ENCODE data around the gene TRIM40. TPM values are rescaled to one million over a fixed set of nuclear protein-coding genes. Genes with fewer than 3 reads are reported as not detected.
A peak's percentile ranks its signal among the peaks of the same experiment; 100 is the strongest.

Gene TRIM40, protein sequence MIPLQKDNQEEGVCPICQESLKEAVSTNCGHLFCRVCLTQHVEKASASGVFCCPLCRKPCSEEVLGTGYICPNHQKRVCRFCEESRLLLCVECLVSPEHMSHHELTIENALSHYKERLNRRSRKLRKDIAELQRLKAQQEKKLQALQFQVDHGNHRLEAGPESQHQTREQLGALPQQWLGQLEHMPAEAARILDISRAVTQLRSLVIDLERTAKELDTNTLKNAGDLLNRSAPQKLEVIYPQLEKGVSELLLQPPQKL
- total RNA-seq (not detected), polyA plus RNA-seq (not detected)

DNA sequence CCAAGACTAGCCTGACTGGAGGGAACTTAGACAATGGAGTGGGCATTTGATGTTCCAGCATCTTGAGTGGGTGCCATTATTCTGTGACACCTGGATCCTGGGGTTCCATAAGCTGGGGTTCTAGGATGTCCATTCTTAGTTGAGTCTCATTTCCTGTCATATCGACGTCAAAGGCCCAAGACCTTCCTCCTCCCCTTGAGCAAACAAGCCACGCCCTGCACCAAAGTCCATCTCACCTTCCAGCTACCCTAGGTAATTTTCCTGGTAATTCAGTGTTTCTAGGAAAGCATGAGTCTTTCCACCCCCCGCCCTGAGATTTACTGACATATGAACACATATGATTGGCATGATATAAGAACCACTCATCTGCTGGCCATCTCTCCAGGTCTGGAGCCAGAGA lies at the start of gene TRIM40:
Gene TRIM40 (plus strand): TSS at position 384 of the 400 bp plus-strand sequence. CDS start 897 bp downstream, outside the sequence.
- Mint-ChIP-seq H3K27me3 (peaks cover 16 to 55% of the 10 kb centered on the region in 2 donors), H3K4me3 (no peak within 1 kb of the TSS), H3K36me3 (no peaks in the 10 kb centered on the region), H3K9me3 (no peaks in the 10 kb centered on the region), H3K27ac (no peak within 1 kb of the TSS), H3K4me1 (peaks cover 3 to 4% (median 3%) of the 10 kb centered on the region in 3 donors)
- H3K9me3 ChIP-seq (ENCODE audit: low read length): no peaks in the 10 kb centered on the region
- peaks cover 8% of the 10 kb centered on the region for H3K27me3 ChIP-seq (ENCODE audit: insufficient read depth, low read length, poor library complexity, severe bottlenecking)
- ChIA-PET CTCF (interaction anchor here (9.2 kb wide), 1 partner anchor 31 kb away, joined by 182 read pairs; no protein-coding TSS in a partner anchor), POLR2A (no interaction called here)
- no peak within 1 kb of the TSS for H3K27ac ChIP-seq (ENCODE audit: low read depth, low read length)
- no peak for DNase-seq
- no peak within 1 kb of the TSS for H3K4me3 ChIP-seq (ENCODE audit: low read length)
- H3K36me3 ChIP-seq (ENCODE audit: insufficient read depth, low read length): no peaks in the 10 kb centered on the region
- H3K4me1 ChIP-seq (ENCODE audit: insufficient read depth, low read length): peaks cover 4% of the 10 kb centered on the region

DNA sequence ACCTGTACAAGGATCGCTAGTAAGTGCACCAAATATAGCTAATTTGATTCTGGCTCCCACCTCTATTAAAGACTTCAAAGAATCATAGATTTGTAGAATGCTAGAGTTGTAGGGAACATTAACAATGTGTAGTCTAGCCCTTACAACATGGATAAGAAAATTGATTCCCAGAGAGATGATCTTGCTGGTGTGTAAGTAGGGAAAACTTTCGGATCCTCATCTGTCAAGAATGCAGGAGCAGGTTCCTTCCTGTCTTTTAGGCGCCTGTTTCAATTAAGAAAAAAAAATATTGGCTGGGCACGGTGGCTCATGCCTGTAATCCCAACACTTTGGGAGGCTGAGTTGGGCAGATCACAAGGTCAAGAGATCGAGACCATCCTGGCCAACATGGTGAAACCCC lies 48.1 kb upstream of the TRIM40 start:
- Mint-ChIP-seq H3K4me1 (no peaks in the 10 kb centered on the region), H3K4me3 (no peak overlapping the region), H3K36me3 (peaks cover 0 to 6% (median 2%) of the 10 kb centered on the region in 3 donors), H3K27ac (no peak overlapping the region), H3K27me3 (peaks cover 31 to 67% of the 10 kb centered on the region in 2 donors), H3K9me3 (peaks cover 0 to 2% (median 0%) of the 10 kb centered on the region in 5 donors)
- H3K4me3 ChIP-seq (ENCODE audit: low read length): no peak overlapping the region
- no peaks in the 10 kb centered on the region for H3K4me1 ChIP-seq (ENCODE audit: insufficient read depth, low read length)
- ChIA-PET POLR2A (interaction anchor here (0.9 kb wide), 1 partner anchor 22 kb away, joined by 3 read pairs; no protein-coding TSS in a partner anchor), CTCF (interaction anchor here (1.4 kb wide), 1 partner anchor 44 kb away, joined by 8 read pairs; no protein-coding TSS in a partner anchor)
- H3K27me3 ChIP-seq (ENCODE audit: insufficient read depth, low read length, poor library complexity, severe bottlenecking): peaks cover 7% of the 10 kb centered on the region
- H3K36me3 ChIP-seq (ENCODE audit: insufficient read depth, low read length): no peaks in the 10 kb centered on the region
- H3K9me3 ChIP-seq (ENCODE audit: low read length): no peaks in the 10 kb centered on the region
- DNase-seq: no peak
- no peak overlapping the region for H3K27ac ChIP-seq (ENCODE audit: low read depth, low read length)

DNA sequence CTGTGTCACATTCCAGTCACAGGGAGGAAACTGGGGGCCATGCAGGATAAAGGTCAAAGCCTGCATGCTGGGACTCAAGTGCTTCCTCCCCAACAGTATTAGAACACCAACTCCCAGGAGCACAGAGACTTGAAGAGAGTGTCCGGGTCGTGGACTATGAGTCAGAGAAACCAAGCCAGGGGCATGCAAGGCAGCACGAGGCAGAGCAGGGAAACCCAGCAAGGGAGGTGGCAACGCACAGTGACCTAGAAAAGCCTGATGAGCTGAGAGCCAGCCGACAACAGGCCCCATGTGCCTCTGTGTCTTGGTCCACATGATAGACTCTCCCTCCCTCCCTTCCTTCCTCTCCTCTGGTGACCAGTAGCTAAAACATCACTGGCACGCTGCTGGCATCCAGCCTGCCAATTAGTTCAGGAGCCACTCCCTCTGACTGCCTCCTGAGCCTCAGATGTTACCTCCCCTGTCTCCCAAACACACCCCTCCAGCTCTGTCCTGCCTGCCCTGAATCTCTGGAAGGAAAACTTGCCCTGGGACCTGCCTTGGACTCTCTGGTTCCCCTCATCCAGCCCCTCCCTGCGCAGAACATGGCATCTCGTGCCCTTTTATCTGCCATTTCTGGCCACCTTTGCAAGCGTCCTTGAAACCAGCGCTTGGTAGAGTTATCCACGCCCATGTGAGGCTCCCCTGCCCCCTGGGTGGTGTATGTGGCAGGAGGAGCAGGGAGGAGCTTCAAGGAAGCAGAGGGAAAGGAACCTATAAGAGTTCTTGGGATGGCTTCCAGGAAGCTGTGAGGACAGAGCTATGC lies 44.2 kb upstream of the TRIM40 start:
- Mint-ChIP-seq H3K4me1 (no peaks in the 10 kb centered on the region), H3K27me3 (peaks cover 46 to 90% of the 10 kb centered on the region in 2 donors), H3K36me3 (peaks cover 0 to 6% (median 2%) of the 10 kb centered on the region in 3 donors), H3K4me3 (no peak overlapping the region), H3K27ac (peak overlapping the region in 1 of 8 donors; percentile 77), H3K9me3 (no peaks in the 10 kb centered on the region)
- Histone ChIP-seq H3K36me3 (ENCODE audit: insufficient read depth, low read length) (no peaks in the 10 kb centered on the region), H3K27ac (ENCODE audit: low read depth, low read length) (no peak overlapping the region), H3K4me3 (ENCODE audit: low read length) (no peak overlapping the region), H3K27me3 (ENCODE audit: insufficient read depth, low read length, poor library complexity, severe bottlenecking) (peaks cover 7% of the 10 kb centered on the region), H3K4me1 (ENCODE audit: insufficient read depth, low read length) (no peaks in the 10 kb centered on the region), H3K9me3 (ENCODE audit: low read length) (no peaks in the 10 kb centered on the region)
- no peak for DNase-seq
- ChIA-PET CTCF (interaction anchor here (2.2 kb wide), 1 partner anchor 11 kb away, joined by 6 read pairs; no protein-coding TSS in a partner anchor), POLR2A (no interaction called here)

DNA sequence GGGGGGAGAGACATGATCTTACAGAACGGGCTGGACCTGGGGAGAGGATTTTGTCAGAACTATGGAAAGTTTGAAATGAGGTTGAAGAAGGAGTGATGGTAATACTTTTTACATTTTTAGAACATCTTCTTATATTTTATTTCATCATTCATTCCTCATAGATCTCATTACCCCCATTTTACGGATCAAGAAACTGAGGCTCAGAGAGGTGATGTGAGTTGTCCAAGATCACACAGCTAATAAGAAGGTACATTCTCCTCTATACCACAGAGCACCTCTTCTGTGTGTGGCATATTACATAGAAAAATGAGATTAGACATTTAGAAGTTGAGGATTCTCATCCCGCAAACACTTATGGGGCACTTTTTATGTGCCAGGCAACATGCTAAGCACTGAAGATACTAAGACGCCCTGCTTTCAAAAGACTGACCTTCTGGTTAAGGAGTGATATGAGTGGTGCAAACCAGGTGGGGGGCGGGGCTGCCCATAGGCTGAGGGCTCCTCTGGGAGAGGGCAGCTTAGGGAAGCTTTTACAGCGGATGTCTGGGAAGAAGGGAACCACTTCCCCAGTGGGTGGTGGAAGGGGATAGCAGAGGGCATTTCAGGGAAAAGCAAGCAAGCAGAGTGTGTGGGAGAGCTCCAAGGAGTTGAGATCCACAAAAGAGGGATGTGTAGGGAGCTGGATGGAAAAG lies 42.9 kb upstream of the TRIM40 start:
- POLR2A ChIA-PET: no interaction called here
- Histone ChIP-seq H3K27me3 (ENCODE audit: insufficient read depth, low read length, poor library complexity, severe bottlenecking) (peaks cover 11% of the 10 kb centered on the region), H3K36me3 (ENCODE audit: insufficient read depth, low read length) (no peaks in the 10 kb centered on the region), H3K4me1 (ENCODE audit: insufficient read depth, low read length) (peaks cover 6% of the 10 kb centered on the region), H3K27ac (ENCODE audit: low read depth, low read length) (no peak overlapping the region), H3K9me3 (ENCODE audit: low read length) (no peaks in the 10 kb centered on the region), H3K4me3 (ENCODE audit: low read length) (no peak overlapping the region)
- H3K4me3 Mint-ChIP-seq: no peak overlapping the region
- no peak for DNase-seq
- H3K36me3 Mint-ChIP-seq: peaks cover 0 to 2% (median 0%) of the 10 kb centered on the region in 3 donors
- CTCF ChIA-PET: interaction anchor here (2.2 to 4.1 kb wide), 2 partner anchors 10 to 39 kb away, joined by 6 to 13 read pairs; no protein-coding TSS in a partner anchor
- H3K4me1 Mint-ChIP-seq: peaks cover 7 to 10% (median 8%) of the 10 kb centered on the region in 3 donors
- H3K9me3 Mint-ChIP-seq: no peaks in the 10 kb centered on the region
- H3K27ac Mint-ChIP-seq: peak overlapping the region in 2 of 8 donors; percentile 19 to 23
- H3K27me3 Mint-ChIP-seq: peaks cover 51 to 90% of the 10 kb centered on the region in 2 donors

DNA sequence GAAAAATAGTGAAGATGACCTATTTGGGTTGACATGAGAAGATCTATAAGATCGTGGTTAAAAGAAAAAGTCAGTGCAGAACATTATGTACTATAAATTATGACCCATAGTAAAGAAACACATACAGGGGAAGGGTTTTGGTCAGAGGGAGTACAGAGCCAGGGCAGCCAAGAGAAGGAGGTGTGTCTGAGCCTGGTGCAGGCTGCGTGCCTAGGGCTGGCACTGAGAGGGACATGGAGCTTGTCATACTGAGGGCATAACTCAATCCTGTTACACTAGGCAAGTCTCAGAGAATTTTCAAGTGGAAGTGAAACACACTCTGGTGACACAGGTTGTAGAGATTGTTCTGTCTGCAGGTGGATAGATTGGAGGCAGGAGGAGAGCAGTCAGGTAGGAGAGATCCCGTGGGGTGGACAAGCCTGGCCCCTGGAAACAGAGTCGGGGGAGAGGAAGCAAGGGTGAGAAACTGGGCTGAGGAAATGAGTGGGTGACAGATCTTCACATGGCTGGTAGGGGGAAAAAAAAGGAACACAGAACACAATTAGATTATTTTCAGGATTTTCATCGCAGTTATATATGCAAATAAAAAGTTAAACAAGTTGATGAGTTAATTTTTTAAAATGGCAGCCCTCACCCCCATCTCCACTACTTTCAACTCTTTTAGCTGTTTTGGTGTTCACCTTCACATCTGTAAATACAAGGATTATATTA lies 41.8 kb upstream of the TRIM40 start:
- H3K9me3 ChIP-seq (ENCODE audit: low read length): no peaks in the 10 kb centered on the region
- DNase-seq: no peak
- ChIA-PET CTCF (interaction anchor here (1.7 to 4.1 kb wide), 2 partner anchors 9 to 37 kb away, joined by 7 to 13 read pairs; no protein-coding TSS in a partner anchor), POLR2A (interaction anchor here (0.6 kb wide), 1 partner anchor 9 kb away, joined by 3 read pairs; no protein-coding TSS in a partner anchor)
- H3K36me3 ChIP-seq (ENCODE audit: insufficient read depth, low read length): no peaks in the 10 kb centered on the region
- no peak overlapping the region for H3K27ac ChIP-seq (ENCODE audit: low read depth, low read length)
- Mint-ChIP-seq H3K36me3 (peaks cover 0 to 2% (median 0%) of the 10 kb centered on the region in 3 donors), H3K9me3 (no peaks in the 10 kb centered on the region), H3K27me3 (peaks cover 57 to 93% of the 10 kb centered on the region in 2 donors), H3K4me1 (peaks cover 11 to 16% (median 14%) of the 10 kb centered on the region in 3 donors), H3K27ac (peak overlapping the region in 1 of 8 donors; percentile 49), H3K4me3 (no peak overlapping the region)
- H3K4me1 ChIP-seq (ENCODE audit: insufficient read depth, low read length): peaks cover 11% of the 10 kb centered on the region
- H3K27me3 ChIP-seq (ENCODE audit: insufficient read depth, low read length, poor library complexity, severe bottlenecking): peaks cover 18% of the 10 kb centered on the region
- no peak overlapping the region for H3K4me3 ChIP-seq (ENCODE audit: low read length)

DNA sequence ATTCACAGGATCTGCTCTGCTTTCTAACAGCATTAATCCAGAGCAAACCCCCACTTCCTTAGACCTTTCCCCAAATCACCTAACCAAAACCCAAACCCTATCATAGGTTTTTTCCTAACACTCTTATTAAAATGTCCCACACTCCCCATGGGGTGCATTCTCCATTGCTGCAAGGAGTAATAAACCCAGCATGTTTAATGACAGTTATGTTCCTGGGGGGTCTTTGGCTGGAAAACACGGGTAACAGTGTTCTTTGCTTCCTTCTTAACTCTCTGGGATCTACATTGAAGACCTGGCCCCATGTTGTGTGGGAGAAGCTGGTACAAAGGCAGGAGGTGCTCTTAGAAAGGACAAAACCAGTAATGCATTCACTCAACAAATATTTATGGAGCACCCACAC lies 39.1 kb upstream of the TRIM40 start:
- DNase-seq: no peak
- Mint-ChIP-seq H3K27me3 (peaks cover 61 to 87% of the 10 kb centered on the region in 2 donors), H3K9me3 (no peaks in the 10 kb centered on the region), H3K27ac (no peak overlapping the region), H3K4me1 (peaks cover 28 to 37% (median 35%) of the 10 kb centered on the region in 3 donors), H3K4me3 (no peak overlapping the region), H3K36me3 (no peaks in the 10 kb centered on the region)
- H3K27ac ChIP-seq (ENCODE audit: low read depth, low read length): no peak overlapping the region
- no peak overlapping the region for H3K4me3 ChIP-seq (ENCODE audit: low read length)
- H3K36me3 ChIP-seq (ENCODE audit: insufficient read depth, low read length): no peaks in the 10 kb centered on the region
- H3K27me3 ChIP-seq (ENCODE audit: insufficient read depth, low read length, poor library complexity, severe bottlenecking): peaks cover 32% of the 10 kb centered on the region
- ChIA-PET POLR2A (no interaction called here), CTCF (interaction anchor here (4.1 kb wide), 1 partner anchor 35 kb away, joined by 13 read pairs; no protein-coding TSS in a partner anchor)
- no peaks in the 10 kb centered on the region for H3K9me3 ChIP-seq (ENCODE audit: low read length)
- H3K4me1 ChIP-seq (ENCODE audit: insufficient read depth, low read length): peaks cover 27% of the 10 kb centered on the region

Data from CD8-positive, alpha-beta memory T cell (primary cell).